Measurements from ENCODE around the gene EFCAB8. TPM values are rescaled to one million over a fixed set of nuclear protein-coding genes. Genes with fewer than 3 reads are reported as not detected.

Gene EFCAB8
- total RNA-seq, 1 donor: 1.3 TPM

DNA sequence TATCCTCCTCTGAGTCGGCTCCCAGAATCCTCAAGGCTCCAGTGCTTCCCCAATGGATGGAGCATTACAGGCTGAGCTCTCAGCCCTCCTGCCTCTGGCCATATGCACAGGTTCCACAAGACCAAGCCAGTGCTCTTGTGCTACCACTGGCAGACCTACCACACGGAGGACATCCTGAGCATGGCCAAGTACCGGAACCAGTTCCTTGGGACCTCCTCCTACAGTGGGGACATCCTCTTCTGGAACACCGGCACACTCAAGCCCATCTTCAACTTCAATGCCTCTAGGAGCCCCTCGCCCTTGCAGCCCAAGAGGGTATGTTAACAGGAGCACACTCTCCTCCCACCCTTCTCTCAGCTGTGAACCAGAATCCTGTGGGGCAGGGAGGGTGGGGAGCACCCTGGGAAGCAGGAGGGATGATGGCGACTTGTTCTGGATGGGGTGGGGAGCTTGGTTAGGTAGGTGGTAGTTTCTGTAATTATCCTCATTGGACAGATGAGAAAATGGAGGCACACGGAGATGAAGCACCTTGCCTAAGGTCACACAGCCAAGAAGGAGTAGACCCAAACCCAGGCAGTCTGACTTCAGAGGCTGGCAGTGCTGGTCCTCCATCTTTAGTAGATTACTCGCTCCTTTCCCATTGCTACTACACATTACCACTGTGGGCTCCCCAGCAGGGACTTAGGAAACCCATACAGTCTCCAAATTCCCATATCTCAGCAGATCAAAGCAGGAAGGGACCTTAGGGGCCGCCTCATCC is 58.6 kb downstream of the EFCAB8 start:
- TF ChIP-seq, protein P1, sequence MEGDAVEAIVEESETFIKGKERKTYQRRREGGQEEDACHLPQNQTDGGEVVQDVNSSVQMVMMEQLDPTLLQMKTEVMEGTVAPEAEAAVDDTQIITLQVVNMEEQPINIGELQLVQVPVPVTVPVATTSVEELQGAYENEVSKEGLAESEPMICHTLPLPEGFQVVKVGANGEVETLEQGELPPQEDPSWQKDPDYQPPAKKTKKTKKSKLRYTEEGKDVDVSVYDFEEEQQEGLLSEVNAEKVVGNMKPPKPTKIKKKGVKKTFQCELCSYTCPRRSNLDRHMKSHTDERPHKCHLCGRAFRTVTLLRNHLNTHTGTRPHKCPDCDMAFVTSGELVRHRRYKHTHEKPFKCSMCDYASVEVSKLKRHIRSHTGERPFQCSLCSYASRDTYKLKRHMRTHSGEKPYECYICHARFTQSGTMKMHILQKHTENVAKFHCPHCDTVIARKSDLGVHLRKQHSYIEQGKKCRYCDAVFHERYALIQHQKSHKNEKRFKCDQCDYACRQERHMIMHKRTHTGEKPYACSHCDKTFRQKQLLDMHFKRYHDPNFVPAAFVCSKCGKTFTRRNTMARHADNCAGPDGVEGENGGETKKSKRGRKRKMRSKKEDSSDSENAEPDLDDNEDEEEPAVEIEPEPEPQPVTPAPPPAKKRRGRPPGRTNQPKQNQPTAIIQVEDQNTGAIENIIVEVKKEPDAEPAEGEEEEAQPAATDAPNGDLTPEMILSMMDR (IDR thresholded peaks at IDR 0.05; ENCODE audit: insufficient read depth, low read depth, low read length): no peak
- H3K4me3 ChIP-seq (ENCODE audit: low read depth, low read length): no peak overlapping the region
- DNase-seq (ENCODE audit: low read depth): no peak

DNA sequence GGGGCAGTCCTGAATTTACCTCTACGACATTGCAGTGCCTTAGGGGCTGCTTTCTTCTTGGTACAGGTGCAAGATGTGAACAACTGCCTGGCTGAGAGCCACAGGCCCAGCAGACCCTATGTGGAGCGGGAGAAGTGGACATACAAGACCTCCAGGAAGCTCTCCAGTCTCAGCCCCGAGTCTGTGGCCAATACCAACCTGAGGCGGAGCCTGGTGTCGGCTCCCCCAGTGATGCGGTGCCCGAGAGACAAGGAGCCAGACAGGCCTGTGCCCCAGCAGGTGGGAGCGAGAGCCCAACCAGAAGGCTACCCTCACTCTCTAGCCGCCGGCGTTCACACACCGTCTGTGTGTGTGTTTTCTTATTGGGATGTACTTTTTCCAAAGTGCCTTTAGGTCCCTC is 59.6 kb downstream of the EFCAB8 start:
- TF ChIP-seq, protein P1 (IDR thresholded peaks at IDR 0.05; ENCODE audit: insufficient read depth, low read depth, low read length): no peak
- H3K4me3 ChIP-seq (ENCODE audit: low read depth, low read length): no peak overlapping the region
- DNase-seq (ENCODE audit: low read depth): no peak

DNA sequence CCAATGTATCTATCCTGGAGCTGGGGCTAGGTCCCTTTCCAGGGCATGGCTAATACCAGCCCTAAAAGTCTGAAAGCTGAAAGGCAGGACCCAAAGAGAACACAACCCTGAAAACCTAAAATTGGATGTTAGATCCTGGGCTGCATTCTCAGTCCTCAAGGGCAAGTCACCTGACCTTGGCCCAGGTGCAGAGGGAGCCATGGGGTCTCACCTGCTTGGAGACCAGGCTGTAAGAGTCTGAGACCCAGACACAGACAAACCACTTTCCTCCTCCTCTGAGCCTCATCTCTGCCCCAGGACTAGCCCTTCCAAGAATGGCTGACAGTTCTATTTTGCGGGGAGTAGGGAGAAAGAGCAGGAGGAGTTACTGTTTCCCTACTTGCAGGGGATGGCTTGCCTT is 60.0 kb downstream of the EFCAB8 start:
- DNase-seq (ENCODE audit: low read depth): no peak
- TF ChIP-seq, protein P1 (IDR thresholded peaks at IDR 0.05; ENCODE audit: insufficient read depth, low read depth, low read length): no peak
- no peak overlapping the region for H3K4me3 ChIP-seq (ENCODE audit: low read depth, low read length)

DNA sequence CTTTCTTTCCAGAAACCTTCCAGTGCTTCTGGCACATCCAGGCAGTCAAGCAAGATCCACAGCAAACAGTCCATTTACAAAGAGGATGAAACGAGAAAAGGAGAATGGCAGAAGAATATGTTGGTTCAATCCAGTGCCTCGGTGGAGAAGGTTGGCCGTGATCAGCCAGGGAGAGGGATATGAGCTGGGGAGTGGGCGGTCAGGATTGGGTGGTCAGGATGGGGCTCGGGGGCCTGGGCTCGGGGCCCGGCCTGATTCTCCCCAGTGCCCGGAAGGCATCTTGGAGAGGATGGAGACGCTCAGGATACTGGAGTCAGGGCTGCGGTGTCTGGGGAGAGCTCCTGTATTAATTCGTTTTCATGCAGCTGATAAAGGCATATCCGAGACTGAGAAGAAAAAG is 61.3 kb downstream of the EFCAB8 start:
- TF ChIP-seq, protein P1 (IDR thresholded peaks at IDR 0.05; ENCODE audit: insufficient read depth, low read depth, low read length): no peak
- DNase-seq (ENCODE audit: low read depth): no peak

DNA sequence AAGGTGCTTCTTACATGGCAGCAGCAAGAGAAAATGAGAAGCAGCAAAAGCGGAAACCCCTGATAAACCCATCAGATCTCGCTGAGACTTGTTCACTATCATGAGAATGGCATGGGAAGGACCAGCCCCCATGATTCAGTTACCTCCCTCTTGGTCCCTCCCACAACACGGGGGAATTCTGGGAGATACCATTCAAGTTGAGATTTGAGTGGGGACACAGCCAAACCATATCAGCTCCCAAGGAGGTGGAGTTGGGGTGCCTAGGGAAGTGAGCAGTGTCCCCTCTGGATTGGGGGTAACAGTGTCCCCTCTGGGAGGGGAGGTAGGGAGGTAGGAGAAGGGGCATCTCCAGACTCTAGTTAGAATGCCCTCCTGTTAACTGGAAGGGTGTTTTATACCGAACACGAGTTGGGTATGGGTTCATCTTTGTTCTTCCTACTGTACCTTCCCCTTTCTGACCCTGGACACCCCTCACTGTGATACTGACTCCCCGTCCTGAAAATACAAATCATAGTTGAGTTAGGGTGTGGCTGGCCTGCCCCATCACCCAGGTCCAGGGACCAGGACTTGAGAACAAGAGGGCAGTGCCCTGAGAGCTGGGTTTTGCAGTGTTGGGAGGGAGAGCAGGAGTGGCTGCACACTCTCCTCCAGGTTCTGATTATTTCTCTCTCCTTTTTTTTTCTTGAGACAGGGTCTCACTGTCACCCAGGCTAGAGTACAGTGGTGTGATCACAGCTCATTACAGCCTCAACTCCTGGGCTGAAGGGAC is 62.0 kb downstream of the EFCAB8 start:
- DNase-seq (ENCODE audit: low read depth): no peak
- TF ChIP-seq, protein P1 (IDR thresholded peaks at IDR 0.05; ENCODE audit: insufficient read depth, low read depth, low read length): no peak
- H3K4me3 ChIP-seq (ENCODE audit: low read depth, low read length): no peak overlapping the region

More for the DNA sequence above, 61.3 kb downstream of the EFCAB8 start:
- H3K4me3 ChIP-seq (ENCODE audit: low read depth, low read length): no peak overlapping the region

DNA sequence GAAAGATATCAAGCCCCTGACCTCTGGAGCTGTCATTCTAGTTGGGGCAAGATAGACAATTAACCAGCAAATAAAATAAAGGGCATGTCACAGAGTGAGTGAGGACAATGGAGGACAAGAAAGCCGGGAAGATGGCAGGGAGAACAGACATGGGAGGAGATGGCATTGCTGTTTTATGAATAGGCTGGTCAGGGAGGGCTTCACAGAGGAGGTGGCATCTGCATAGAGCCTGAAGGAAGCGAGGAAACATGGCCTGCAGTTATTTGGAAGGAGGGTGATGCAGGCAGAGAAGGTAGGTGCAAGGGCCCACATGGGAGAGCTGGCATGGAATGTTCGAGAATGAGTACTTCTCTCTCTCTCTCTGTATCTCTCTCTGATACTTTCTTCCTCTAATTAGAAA is 63.7 kb downstream of the EFCAB8 start:
- TF ChIP-seq, protein P1 (IDR thresholded peaks at IDR 0.05; ENCODE audit: insufficient read depth, low read depth, low read length): no peak
- DNase-seq (ENCODE audit: low read depth): no peak
- H3K4me3 ChIP-seq (ENCODE audit: low read depth, low read length): no peak overlapping the region

All from fibroblast of villous mesenchyme (primary cell).